ENCODE measurements around the gene EYA2. TPM values are rescaled to one million over a fixed set of nuclear protein-coding genes. Genes with fewer than 3 reads are reported as not detected.

The EYA2 gene
- total and polyA plus RNA-seq, 11 donors: 0.30 to 4.2 (median 0.70) TPM

DNA sequence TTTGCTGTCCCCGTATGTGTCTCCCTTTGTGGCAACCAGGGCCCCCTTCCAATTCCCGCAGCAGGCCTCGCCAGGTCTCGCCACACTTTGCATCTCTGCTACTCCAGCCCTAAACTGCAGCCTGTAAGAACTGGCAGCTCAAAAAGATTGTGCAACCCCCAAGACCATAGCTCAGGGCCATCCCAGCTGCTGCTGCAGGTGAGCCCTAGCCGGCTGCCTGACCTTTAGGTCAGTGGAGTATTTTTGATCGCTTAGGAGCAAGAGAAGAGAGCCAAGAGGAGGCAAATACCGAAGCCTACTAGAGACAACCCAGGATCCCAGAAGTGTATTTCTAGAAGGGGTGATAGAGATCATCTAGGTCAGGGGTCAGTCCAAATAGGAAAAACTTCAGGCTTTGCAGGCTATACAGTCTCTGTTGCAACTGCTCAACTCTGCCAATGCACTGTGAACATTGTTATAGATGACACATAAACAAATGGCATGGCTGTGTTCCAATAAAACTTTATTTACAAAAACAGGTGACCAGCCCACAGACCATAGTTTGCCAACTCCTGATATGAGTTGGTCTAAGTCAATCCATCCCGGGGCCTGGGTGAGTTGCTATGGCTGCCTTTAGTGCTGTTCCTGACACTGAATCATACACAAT, 138.4 kb downstream of the EYA2 start:
- H3K4me3 ChIP-seq: no peak overlapping the region
- no peak for DNase-seq
- peaks cover 0 to 7% (median 0%) of the 10 kb centered on the region in 12 donors for H3K4me1 ChIP-seq
- 87 to 90% (median 90%) methylated on average over 8 of the region's 8 CpGs for WGBS, 4 donors
- intact Hi-C loops (cut with DNase I): no loop called here
- H3K27ac ChIP-seq: no peak overlapping the region
- no peak for ATAC-seq
- TF ChIP-seq, protein P1, sequence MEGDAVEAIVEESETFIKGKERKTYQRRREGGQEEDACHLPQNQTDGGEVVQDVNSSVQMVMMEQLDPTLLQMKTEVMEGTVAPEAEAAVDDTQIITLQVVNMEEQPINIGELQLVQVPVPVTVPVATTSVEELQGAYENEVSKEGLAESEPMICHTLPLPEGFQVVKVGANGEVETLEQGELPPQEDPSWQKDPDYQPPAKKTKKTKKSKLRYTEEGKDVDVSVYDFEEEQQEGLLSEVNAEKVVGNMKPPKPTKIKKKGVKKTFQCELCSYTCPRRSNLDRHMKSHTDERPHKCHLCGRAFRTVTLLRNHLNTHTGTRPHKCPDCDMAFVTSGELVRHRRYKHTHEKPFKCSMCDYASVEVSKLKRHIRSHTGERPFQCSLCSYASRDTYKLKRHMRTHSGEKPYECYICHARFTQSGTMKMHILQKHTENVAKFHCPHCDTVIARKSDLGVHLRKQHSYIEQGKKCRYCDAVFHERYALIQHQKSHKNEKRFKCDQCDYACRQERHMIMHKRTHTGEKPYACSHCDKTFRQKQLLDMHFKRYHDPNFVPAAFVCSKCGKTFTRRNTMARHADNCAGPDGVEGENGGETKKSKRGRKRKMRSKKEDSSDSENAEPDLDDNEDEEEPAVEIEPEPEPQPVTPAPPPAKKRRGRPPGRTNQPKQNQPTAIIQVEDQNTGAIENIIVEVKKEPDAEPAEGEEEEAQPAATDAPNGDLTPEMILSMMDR (IDR thresholded peaks at IDR 0.05): no peak
- no peak for TF ChIP-seq POLR2A (IDR thresholded peaks at IDR 0.05)
- no peaks in the 10 kb centered on the region for H3K36me3 ChIP-seq
- H3K9me3 ChIP-seq: peaks cover 0 to 22% (median 2%) of the 10 kb centered on the region in 12 donors
- H3K27me3 ChIP-seq: no peaks in the 10 kb centered on the region

DNA sequence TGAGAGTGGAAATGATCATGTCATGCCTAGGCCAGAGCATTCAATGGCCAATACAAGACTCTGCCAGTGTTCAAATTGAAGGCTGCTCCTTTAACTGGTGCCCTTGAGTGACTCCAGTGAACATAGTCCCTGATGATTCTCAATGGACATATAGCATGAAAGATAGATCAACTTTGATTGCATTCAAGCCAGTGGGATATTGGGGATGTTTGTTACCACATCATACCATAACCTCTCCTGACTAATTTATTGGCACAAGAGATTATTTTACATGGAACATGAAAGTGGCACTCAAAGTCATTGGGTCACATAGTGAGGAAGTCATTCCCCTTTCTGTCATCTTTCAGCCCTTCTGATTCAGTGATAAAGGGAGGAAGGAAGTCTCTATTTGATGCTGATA, 139.0 kb downstream of the EYA2 start:
- H3K4me3 ChIP-seq: no peak overlapping the region
- peaks cover 0 to 7% (median 0%) of the 10 kb centered on the region in 12 donors for H3K4me1 ChIP-seq
- DNase-seq: no peak
- ATAC-seq: no peak
- H3K27me3 ChIP-seq: no peaks in the 10 kb centered on the region
- intact Hi-C loops (cut with DNase I): no loop called here
- H3K27ac ChIP-seq: no peak overlapping the region
- H3K9me3 ChIP-seq: peaks cover 0 to 16% (median 0%) of the 10 kb centered on the region in 12 donors
- H3K36me3 ChIP-seq: no peaks in the 10 kb centered on the region
- TF ChIP-seq POLR2A (IDR thresholded peaks at IDR 0.05): no peak
- TF ChIP-seq, protein P1 (IDR thresholded peaks at IDR 0.05): no peak

DNA sequence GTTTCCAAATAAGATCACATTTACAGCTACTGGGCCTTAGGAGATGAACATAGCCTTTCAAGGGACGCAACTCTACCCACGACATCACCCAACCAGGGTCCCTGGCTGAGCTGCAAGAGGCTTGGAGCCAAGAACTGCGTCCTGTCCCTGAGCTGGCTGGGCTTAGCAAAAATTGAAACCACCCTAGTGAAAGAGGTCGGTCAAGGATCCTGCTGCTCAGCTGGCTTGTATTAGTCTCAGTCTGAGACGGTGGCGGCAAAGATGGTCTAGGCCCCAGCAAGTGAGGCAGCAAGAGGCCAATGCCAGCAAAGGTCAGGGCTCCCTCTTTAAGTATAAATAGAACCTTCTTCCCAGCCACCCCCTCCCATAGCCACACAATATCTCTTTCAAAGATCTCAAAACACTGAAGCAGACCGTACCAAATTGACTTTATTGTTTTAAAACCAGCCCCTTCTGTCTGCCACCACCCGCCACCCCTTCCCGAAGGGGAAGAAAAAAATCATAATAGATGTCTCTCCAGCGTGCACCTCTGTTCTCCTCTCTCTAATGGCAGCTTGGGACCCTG, 140.5 kb downstream of the EYA2 start:
- Histone ChIP-seq H3K4me1 (peaks cover 0 to 7% (median 0%) of the 10 kb centered on the region in 12 donors), H3K27me3 (no peaks in the 10 kb centered on the region), H3K36me3 (no peaks in the 10 kb centered on the region), H3K4me3 (no peak overlapping the region), H3K27ac (no peak overlapping the region), H3K9me3 (peaks cover 0 to 12% (median 0%) of the 10 kb centered on the region in 12 donors)
- 83 to 87% (median 85%) methylated on average over 10 of the region's 10 CpGs for WGBS, 4 donors
- no peak for TF ChIP-seq POLR2A (IDR thresholded peaks at IDR 0.05)
- TF ChIP-seq, protein P1 (IDR thresholded peaks at IDR 0.05): no peak
- ATAC-seq: no peak
- intact Hi-C loops (cut with DNase I): no loop called here
- no peak for DNase-seq

DNA sequence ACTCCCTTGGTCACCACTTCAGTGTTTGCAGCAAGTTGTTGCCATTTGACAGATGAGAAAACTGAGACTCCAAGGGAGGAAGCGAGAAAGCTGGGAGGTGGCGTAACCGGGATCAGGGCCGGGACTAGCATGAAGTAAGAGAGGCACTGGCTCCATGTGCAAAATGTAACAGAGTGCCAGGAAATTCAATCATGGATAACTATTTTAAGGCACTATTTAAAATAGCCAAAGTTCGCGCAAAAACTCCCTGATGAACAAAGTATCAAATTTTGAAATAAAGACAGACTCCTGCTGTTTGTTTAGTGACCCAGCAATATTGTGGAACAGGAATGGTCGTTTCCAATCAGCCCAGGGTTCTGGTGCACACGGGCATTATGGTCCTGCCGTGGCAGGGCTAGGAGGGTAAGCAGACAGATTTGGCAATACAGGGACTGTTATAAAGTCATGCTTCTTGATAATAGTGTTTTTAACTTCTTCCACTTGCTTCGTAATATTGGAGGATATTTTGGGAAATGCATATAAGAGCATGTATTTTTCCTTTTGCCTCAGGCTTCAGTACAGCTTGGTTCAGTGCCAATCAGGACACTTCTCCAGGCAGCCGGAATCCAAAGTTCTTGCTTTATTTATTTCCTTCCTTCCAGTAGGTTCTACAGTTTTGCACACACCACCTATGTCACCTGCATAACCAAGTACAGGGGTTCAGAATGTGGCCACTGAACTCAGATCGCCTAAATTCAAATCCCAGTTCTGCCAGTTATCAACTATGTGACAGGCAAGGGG, 141.6 kb downstream of the EYA2 start:
- intact Hi-C loops (cut with DNase I): no loop called here
- Histone ChIP-seq H3K9me3 (peaks cover 0 to 12% (median 0%) of the 10 kb centered on the region in 12 donors), H3K27me3 (peaks cover 0 to 8% (median 0%) of the 10 kb centered on the region in 9 donors), H3K4me3 (no peak overlapping the region), H3K4me1 (peaks cover 0 to 7% (median 0%) of the 10 kb centered on the region in 12 donors), H3K27ac (no peak overlapping the region), H3K36me3 (no peaks in the 10 kb centered on the region)
- DNase-seq (no peak), ATAC-seq (no peak)
- TF ChIP-seq, protein P1 (IDR thresholded peaks at IDR 0.05): no peak
- no peak for TF ChIP-seq POLR2A (IDR thresholded peaks at IDR 0.05)
- WGBS, 4 donors: 73 to 77% (median 75%) methylated on average over 12 of the region's 12 CpGs

All from heart left ventricle (tissue), 16 donors.